Right lobe of liver (tissue), 6 donors: ENCODE data around the gene B3GAT1. TPM values are rescaled to one million over a fixed set of nuclear protein-coding genes. Genes with fewer than 3 reads are reported as not detected.

ENCODE experiments used
- ATAC-seq, 4 donors: fragments of 200-7000 bp; cut with Tn5 transposase; one replicate each; pipeline ENCODE4 v1.9.1; 2020; ENCODE audit warnings: mild to moderate bottlenecking in 4 of 4, moderate library complexity in 4 of 4
- DNase-seq, 3 donors: peaks; one replicate each; pipeline ENCODE4 v3.0.0-alpha.2; 2020
- H3K27ac ChIP-seq, 3 donors: fragments of 200-600 bp; one replicate each; pipeline ENCODE4 v1.8.0; 2022
- H3K27me3 ChIP-seq, 2 donors: fragments of 200-600 bp; one replicate each; pipeline ENCODE4 v1.8.0; 2022
- H3K36me3 ChIP-seq, 4 donors: fragments of 200-600 bp; sonication (generic) in 1 of 4; one replicate each; pipeline versions ENCODE4 v1.5.1 to v1.8.0; 2017 to 2022; ENCODE audit warnings: control low read depth in 1 of 4
- H3K4me1 ChIP-seq, 4 donors: fragments of 200-600 bp; sonication (generic) in 1 of 4; one replicate each; pipeline versions ENCODE4 v1.5.1 to v1.8.0; 2017 to 2022; ENCODE audit warnings: control low read depth in 1 of 4
- H3K4me3 ChIP-seq, 3 donors: fragments of 200-600 bp; one replicate each; pipeline ENCODE4 v1.8.0; 2022
- H3K9me3 ChIP-seq, 4 donors: fragments of 200-600 bp; sonication (generic) in 1 of 4; one replicate each; pipeline versions ENCODE4 v1.5.1 to v1.8.0; 2017 to 2022; ENCODE audit warnings: control low read depth in 1 of 4
- POLR2A ChIP-seq: fragments of 450-650 bp; IDR thresholded peaks from one replicate; pipeline ENCODE4 v1.6.1; 2017; ENCODE audit warnings: antibody characterized with exemption, mild to moderate bottlenecking
- WGBS: methylation state at CpG from one replicate; pipeline ENCODE4 v1.1.6; 2018; ENCODE audit warnings: low coverage, low lambda C conversion rate; ENCODE audit not compliant: insufficient coverage; ENCODE audit errors: missing lambda C conversion rate; 5-methylcytosine and 5-hydroxymethylcytosine counted together
- intact Hi-C, 2 donors: fragments of 100-400 bp; cut with DNase I; formaldehyde crosslinking; loops; one replicate each; pipeline versions ENCODE4 v1.11.2 to v1.14.1; 2022
- total RNA-seq, 6 experiments: library from RNA; depleted of rRNA in 2 of 6; stranded (reverse); fragments of >200 nt in 2 of 6; fragmentation: NEBNext Ultra II Directional in 3 of 6; extraction: Animal tissue kit (Norgen Biotek cat#: 25700) in 3 of 6; gene quantifications; one replicate each; pipeline versions ENCODE4 v1.1.0 to v1.2.4, GENCODE V29; 2016 to 2023
- TF ChIP-seq, protein P1 (sequence below), 4 donors: fragments of 200-600 bp in 3 of 4; fragments of 450-650 bp in 1 of 4; IDR thresholded peaks; one replicate each; pipeline versions ENCODE4 v1.5.1 to v1.8.0; 2016 to 2022; ENCODE audit warnings: antibody characterized with exemption in 4 of 4, mild to moderate bottlenecking in 2 of 4
- donor health status: DM: no; HTN: yes; CAD: no.
- donor health status: DM: no; HTN: no; CAD: no.
- donor health status: DM: no; HTN: no; CAD: no.
- donor health status: DM: no; HTN: yes; CAD: no.
- donor health status: DM: no; HTN: yes; CAD: no.

The B3GAT1 gene
- total RNA-seq, 6 experiments from 2014 or later, result 0.76 to 8.8 (median 5.1) TPM

GRCh38 chr11:134425413-134425812, 13.4 kb upstream of the B3GAT1 start:
- 65% methylated on average over 2 of the region's 2 CpGs for WGBS
- Histone ChIP-seq H3K27me3 (no peaks in the 10 kb centered on the region), H3K27ac (no peak overlapping the region), H3K36me3 (no peaks in the 10 kb centered on the region), H3K4me1 (no peaks in the 10 kb centered on the region), H3K4me3 (no peak overlapping the region), H3K9me3 (no peaks in the 10 kb centered on the region)
- ATAC-seq (no peak), DNase-seq (no peak)
- intact Hi-C loops, result no loop called here
- no peak for TF ChIP-seq POLR2A
- TF ChIP-seq, protein P1, sequence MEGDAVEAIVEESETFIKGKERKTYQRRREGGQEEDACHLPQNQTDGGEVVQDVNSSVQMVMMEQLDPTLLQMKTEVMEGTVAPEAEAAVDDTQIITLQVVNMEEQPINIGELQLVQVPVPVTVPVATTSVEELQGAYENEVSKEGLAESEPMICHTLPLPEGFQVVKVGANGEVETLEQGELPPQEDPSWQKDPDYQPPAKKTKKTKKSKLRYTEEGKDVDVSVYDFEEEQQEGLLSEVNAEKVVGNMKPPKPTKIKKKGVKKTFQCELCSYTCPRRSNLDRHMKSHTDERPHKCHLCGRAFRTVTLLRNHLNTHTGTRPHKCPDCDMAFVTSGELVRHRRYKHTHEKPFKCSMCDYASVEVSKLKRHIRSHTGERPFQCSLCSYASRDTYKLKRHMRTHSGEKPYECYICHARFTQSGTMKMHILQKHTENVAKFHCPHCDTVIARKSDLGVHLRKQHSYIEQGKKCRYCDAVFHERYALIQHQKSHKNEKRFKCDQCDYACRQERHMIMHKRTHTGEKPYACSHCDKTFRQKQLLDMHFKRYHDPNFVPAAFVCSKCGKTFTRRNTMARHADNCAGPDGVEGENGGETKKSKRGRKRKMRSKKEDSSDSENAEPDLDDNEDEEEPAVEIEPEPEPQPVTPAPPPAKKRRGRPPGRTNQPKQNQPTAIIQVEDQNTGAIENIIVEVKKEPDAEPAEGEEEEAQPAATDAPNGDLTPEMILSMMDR (IDR thresholded peaks at IDR 0.05), result no peak

DNA sequence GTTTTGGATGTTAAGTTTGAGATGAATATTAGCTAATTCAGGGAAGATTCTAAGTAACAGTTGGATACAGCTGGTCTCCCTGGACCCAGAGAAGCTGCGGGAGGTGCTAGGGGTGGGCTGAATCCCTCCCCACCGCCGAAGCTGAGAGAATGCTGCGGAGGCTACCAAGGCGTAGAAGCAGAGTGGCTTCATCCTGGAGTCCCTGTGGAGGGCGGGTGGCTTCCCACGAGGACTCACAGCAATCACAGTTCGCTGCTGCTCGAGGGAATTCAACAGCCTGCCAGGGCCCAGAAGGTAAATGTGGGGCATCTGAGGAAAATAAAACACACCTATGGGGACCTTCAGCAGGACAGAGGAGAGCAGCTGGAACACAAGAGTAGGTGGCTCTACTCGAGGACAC, 11.1 kb upstream of the B3GAT1 start:
- Histone ChIP-seq H3K4me3 (no peak overlapping the region), H3K4me1 (no peaks in the 10 kb centered on the region), H3K9me3 (no peaks in the 10 kb centered on the region), H3K27me3 (no peaks in the 10 kb centered on the region), H3K36me3 (no peaks in the 10 kb centered on the region), H3K27ac (no peak overlapping the region)
- DNase-seq (no peak), ATAC-seq (no peak)
- WGBS, result 79% methylated on average over 5 of the region's 10 CpGs
- TF ChIP-seq, protein P1 (IDR thresholded peaks at IDR 0.05), result no peak
- TF ChIP-seq POLR2A, result no peak
- intact Hi-C loops, result no loop called here

DNA sequence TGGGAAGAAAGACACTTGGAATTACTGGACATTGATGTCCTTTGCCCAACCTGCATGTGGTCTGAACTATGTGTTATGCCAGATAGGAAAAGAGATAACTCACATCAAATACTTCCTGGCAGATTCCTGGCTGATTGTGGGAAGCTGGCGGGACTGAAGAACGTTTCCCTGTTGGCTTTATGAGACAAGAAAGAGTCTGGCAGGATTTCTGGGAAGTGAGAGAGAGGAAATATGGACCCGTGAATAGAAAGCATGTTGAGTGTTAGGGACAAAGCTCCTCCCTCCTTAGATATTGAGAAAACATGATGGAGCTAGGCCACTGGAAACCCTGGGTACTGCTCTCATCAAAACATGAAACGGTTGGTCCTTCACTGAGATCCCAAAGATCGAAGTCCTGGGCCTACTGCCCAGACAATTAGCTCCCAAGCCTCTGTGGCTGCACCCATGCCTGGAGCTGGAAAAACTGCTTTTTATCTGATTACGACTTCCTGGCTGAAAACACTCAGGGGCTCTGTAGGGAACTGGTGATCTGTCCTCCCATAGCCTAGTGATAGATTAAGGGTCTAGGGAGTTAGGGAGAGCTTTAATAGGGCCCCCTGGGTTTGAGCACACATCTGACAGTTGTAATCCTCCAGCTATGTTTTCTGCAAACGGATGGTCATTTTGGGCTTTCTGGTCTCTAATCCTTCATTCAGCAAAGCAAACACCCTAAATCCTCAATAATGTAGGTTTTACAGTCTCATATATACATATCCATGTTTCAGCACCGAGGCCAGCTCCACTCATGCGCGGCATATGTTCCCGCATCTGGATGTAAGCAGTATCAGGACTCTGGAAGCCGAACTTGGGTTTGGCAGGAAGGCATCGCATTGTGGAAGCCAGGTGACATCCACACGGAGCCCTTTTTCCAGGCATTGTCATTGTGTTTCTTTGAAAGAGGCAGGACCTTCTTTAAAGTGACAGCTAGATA, 6.1 kb upstream of the B3GAT1 start:
- no peaks in the 10 kb centered on the region for H3K36me3 ChIP-seq
- no peaks in the 10 kb centered on the region for H3K4me1 ChIP-seq
- WGBS, result 52% methylated on average over 7 of the region's 14 CpGs
- H3K9me3 ChIP-seq, result no peaks in the 10 kb centered on the region
- DNase-seq (no peak), ATAC-seq (no peak)
- no peaks in the 10 kb centered on the region for H3K27me3 ChIP-seq
- no peak overlapping the region for H3K4me3 ChIP-seq
- TF ChIP-seq, protein P1 (IDR thresholded peaks at IDR 0.05), result no peak
- no peak for TF ChIP-seq POLR2A
- intact Hi-C loops, result no loop called here
- H3K27ac ChIP-seq, result no peak overlapping the region

DNA sequence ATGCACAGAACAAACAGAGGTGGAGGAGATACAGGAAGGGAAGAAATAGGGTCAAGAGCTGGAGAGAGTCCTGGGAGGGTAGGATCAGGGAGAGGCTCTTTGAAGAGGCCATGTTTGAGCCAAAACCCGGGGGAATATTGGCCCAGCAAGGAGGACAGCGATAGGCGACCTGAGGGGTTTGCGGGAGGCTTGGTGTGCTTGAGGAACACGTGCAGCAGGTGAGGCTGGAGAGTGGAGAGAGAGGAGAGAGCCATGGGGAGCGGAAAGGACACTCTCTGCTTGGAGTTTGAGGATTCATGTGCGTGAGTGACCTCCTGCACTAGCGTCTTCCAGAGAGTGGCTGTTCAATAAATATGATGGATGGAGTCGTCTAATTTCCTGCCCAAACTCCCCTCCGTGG, 4.7 kb upstream of the B3GAT1 start:
- DNase-seq, result no peak
- intact Hi-C loops, result no loop called here
- Histone ChIP-seq H3K4me1 (no peaks in the 10 kb centered on the region), H3K27ac (no peak overlapping the region), H3K27me3 (no peaks in the 10 kb centered on the region), H3K36me3 (no peaks in the 10 kb centered on the region), H3K9me3 (no peaks in the 10 kb centered on the region), H3K4me3 (no peak overlapping the region)
- ATAC-seq, result no peak
- TF ChIP-seq POLR2A, result no peak
- TF ChIP-seq, protein P1 (IDR thresholded peaks at IDR 0.05), result no peak
- WGBS, result 77% methylated on average over 6 of the region's 10 CpGs
